Posterior cingulate gyrus (tissue), 11 donors: Measurements from ENCODE around the gene SLC22A1.

Source experiments
- DNase-seq, 10 donors: peaks; one replicate each; pipeline versions ENCODE4 v3.0.0 to v3.0.0-alpha.2; 2020 to 2021; ENCODE audit warnings: mixed read lengths in 3 of 10
- intact Hi-C: fragments of 100-400 bp; cut with DNase I; formaldehyde crosslinking; loops from one replicate; pipeline ENCODE4 v1.15.1; 2023

The SLC22A1 gene

DNA sequence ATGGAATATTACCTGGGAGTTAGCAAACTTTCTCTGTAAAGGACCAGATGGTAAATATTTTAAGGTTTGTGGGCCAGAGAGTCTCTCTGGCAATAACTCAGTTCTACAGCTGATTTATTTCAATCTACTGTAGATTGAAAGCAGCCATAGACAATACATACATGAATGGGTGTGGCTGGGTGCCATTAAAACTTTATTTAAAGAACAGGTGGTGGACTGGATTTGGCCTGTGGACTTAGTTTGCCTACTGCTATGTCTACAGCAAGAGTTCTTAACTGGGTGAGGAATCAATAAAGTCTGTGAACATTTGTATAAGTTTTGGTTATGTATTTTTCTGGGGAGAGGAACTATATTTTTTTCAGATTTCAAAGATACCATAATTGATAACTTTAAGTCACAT is 81.9 kb downstream of the SLC22A1 start:
- intact Hi-C loops: no loop called here
- no peak for DNase-seq

DNA sequence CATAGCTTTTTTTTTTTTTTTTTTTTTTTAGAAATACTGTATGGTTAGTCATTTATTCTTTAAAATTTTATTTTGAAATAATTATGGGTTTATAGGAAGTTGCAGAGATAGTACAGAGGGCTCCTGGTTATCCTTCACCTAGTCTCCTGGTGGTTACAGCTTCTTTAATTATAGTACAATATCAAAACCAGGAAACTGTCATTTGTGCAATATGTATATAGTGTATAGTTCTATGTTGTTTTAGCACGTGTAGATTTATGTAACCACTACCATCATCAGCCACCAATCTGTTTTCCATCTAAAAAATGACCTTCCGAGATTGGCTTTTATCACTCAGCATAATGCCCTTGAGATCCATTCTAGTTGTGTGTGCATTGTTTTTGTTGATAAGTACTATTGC is 82.3 kb downstream of the SLC22A1 start:
- intact Hi-C loops: no loop called here
- DNase-seq: no peak

DNA sequence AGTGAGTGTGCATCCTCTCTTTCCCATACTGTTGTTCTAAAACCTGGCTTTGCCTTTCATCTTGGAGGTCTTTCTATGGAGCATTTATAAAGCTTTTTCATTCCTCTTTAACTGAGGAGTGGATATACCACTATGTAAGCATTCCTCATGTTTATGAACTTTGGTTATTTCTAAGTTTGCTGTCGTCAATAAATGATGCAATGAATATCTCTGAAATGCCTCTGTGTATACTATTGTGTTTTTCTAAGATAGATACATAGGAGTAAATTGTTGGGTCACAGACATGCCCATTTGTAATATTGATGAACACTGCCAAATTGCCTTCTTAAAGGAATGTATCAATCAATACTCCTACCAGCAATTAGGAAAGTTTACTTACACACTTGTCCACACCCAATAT is 83.1 kb downstream of the SLC22A1 start:
- intact Hi-C loops: no loop called here
- DNase-seq: no peak

- DNase-seq: no peak
- intact Hi-C loops: no loop called here
Measured at GRCh38 chr6:160207618-160208017, 86.0 kb downstream of the SLC22A1 start.
